GM10266 (cell line): Measurements from ENCODE around the gene RGS9.

Experiments used
- DNase-seq: peaks from one replicate; pipeline ENCODE4 v3.0.0; 2012; ENCODE audit errors: extremely low spot score
- TF ChIP-seq, protein P1 (sequence below): IDR thresholded peaks from 2 replicates; pipeline ENCODE4 v1.5.1; 2012; ENCODE audit warnings: mild to moderate bottlenecking, low read depth; ENCODE audit not compliant: control insufficient read depth, insufficient read depth; ENCODE audit errors: missing control alignments

The RGS9 gene

DNA sequence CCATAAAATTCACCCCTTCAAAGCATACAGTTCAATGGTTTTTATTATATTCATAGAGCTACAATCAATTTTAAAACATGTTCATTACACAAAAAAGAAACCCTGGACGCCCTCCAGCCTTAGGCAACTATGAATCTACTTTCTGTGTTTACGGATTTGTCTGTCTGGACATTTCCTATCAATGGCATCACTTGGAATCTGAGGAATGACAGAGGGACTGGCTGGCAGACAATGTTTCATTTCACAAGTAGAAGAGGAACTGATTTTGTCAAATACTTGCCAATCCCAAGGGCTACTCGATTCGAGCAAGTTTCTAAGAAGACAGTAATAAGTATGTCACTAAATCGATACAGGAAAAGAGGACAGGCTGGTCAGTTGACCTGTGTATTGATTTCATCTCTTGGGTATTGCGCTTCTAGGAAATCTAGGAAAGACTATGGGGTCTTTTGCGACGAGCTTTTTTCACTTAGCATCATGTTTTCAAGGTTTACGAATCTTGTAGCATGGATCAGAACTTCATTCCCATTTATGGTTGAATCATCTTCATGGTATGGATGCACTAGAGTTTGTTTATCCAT lies 56.6 kb downstream of the RGS9 start:
- DNase-seq = no peak
- TF ChIP-seq, protein P1, sequence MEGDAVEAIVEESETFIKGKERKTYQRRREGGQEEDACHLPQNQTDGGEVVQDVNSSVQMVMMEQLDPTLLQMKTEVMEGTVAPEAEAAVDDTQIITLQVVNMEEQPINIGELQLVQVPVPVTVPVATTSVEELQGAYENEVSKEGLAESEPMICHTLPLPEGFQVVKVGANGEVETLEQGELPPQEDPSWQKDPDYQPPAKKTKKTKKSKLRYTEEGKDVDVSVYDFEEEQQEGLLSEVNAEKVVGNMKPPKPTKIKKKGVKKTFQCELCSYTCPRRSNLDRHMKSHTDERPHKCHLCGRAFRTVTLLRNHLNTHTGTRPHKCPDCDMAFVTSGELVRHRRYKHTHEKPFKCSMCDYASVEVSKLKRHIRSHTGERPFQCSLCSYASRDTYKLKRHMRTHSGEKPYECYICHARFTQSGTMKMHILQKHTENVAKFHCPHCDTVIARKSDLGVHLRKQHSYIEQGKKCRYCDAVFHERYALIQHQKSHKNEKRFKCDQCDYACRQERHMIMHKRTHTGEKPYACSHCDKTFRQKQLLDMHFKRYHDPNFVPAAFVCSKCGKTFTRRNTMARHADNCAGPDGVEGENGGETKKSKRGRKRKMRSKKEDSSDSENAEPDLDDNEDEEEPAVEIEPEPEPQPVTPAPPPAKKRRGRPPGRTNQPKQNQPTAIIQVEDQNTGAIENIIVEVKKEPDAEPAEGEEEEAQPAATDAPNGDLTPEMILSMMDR = no peak

DNA sequence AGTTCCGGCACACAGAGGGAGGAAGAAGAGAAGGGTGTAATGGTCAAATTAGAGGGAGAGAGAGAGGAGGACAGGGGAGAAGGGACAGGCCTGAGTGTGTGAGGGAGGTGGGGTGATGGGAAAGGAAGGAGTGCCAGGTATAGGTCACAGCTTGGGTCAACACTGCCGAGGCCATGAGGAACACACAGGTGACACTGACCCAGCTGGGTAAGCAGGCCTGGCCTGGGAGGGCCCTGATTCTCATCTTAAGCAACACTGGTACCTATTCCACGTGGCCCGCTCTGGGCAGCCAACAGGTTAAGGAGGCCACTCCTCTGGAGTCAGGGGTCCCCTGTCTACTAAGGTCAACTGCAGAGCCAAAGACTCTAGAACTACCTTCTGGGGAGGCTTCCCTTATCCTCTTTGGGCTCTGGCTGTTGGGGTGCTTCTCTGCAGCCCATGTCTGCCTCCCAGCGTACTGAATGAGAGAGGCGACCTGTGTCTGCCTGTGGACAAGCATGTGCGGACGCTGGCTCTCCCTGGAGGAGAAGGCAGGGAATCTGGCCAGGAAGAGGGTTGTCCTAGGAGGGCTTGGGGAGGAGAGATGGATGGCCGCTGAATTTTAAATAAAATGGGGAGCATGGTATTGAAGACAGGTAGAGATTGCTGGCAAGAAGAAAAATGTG lies 57.6 kb downstream of the RGS9 start:
- TF ChIP-seq, protein P1 = no peak
- no peak for DNase-seq

DNA sequence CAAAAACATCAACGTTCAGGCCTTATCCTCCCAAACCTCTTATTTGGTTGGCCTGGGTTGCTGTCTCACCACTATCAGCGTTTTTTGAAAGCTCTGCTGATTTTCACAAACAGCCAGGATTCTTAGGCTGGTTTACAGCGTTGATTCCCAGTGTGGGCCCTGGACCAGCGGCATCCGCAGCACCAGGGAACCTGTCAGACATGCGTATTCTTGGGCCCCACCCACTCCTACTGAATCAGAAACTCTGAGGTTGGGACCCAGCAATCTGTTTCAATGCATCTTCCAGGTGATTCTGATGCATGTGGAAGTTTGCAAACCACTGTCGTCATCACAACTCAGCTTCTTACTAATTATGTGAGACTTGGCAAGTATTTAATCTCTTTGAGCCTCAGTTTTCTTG lies 58.5 kb downstream of the RGS9 start:
- TF ChIP-seq, protein P1 = no peak
- DNase-seq = no peak

DNA sequence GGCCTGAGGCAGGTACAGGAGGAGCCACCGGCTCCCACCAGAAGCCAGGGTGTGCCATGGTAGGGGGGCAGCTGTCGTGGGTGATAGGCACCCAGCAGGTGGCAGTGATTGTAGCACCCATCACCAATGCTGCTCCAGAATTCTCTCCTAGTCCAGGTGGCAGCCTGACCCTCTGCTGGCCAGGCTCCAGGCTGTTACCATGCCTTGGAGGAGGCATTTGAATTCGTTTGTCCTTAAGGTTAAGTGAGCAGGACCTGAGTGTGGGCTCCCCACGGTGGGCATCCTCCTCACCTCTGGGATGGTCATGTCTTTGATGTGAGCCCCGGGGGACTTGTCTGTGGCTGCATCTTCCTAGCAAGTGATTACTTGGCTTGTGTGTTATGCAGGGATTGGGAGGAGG lies 59.4 kb downstream of the RGS9 start:
- TF ChIP-seq, protein P1 = no peak
- DNase-seq = no peak

DNA sequence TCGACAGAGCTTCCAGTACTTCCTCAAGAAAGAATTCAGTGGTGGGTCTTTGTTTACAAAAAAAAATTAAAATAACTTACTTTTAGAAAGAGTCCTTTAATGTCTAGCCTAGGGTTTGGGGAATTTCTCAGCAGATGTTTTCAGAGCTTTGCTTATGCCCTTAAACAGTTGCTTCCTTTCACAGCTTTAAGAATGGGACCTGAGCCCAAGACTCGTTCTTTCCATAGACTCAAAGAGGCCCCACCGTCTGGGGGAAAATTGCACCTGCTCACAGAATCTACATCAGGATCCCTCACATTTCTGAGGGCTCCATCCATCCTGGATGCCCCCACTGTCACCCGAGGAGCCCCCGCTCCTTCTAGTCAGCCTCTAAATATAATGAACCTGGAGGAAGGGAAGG lies 60.0 kb downstream of the RGS9 start:
- TF ChIP-seq, protein P1 = no peak
- no peak for DNase-seq

DNA sequence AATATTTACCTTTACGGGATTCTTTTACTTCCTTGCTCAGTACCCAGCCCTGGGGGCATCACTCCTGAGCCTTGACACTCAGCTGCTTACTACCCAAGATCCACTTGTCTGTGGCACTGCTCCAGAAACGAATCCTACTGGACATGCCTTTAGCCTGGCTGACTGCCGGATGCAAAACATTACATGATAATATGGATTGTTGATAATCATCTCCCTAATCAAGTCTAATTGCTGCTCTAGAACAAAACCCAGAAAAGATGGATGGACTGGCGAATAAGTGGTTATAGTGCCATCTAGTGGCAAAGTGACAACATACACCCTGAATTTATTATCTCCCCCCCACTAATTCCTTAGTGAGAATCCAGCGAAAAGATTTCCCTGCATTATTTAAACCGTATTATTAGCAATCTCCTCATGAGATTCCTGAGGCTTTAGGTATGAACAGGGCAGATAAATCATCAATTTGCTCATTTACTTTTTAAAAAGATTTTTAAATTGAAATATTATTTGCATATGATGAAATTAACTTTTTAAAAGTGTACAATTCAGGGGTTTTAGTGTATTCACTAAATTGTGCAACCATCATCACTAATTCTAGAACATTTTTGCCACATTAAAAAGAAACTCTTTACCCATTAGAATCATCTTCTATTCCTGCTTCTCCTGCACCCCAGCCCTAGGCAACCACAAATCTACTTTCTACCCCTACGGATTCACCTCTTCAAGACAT lies 61.6 kb downstream of the RGS9 start:
- TF ChIP-seq, protein P1 = peak; percentile 58
- peak; percentile 67 for DNase-seq

DNA sequence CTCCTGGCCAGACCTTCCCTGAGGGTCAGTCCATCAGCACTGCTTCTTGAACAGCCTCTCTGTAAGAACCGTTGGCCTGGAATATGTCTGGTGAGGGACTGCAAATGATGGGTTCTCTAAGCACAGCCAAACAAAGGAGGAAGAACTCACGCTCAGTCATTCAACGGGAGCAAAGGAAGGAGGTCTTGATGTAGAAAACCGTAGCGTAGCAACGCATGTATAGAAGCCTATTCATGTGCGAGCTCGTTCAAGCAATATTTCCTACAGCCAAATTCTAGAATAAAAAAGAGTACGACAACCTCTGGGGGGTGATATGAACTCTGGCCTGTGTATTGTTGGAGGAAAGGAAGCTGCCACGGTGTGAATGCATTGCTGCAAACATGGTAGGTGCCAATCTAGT lies 64.2 kb downstream of the RGS9 start:
- no peak for DNase-seq
- TF ChIP-seq, protein P1 = no peak
